Caco-2 (cell line): Measurements from ENCODE around the gene MSL1. TPM values are rescaled to one million over a fixed set of nuclear protein-coding genes. Genes with fewer than 3 reads are reported as not detected.

Experiments
- BruUV-seq: library from RNA; stranded (reverse); fragments of 400-500 nt; replicated peaks from 2 replicates; lab custom pipeline; 2021; lab: Mats Ljungman, UMichigan
- CTCF ChIA-PET: fragments of 300-600 bp; sonication (Branson Sonifier 250); formaldehyde crosslinking; loops from one replicate; lab custom pipeline; 2022; ENCODE audit warnings: antibody characterized with exemption; lab: Charles Lee
- POLR2A ChIA-PET: fragments of 300-600 bp; sonication (Branson Sonifier 250); formaldehyde crosslinking; loops from one replicate; lab custom pipeline; 2022; ENCODE audit warnings: antibody characterized with exemption; lab: Charles Lee
- DNase-seq, 2 experiments: peaks; one replicate each; pipeline versions ENCODE4 v3.0.0 to v3.0.0-alpha.2; 2020 to 2022
- H3K27me3 ChIP-seq: replicated peaks from 2 replicates; pipeline ENCODE4 v1.6.0; 2011; ENCODE audit warnings: low read length; ENCODE audit not compliant: control insufficient read depth, insufficient read depth
- H3K36me3 ChIP-seq: 2 replicates; pipeline ENCODE4 v1.5.1; 2011; ENCODE audit warnings: low read length; ENCODE audit not compliant: control insufficient read depth, insufficient read depth
- H3K4me1 ChIP-seq: fragments of 250-450 bp; sonication (Bioruptor Pico); 2 replicates; pipeline ENCODE4 v1.5.1; 2020; ENCODE audit warnings: mild to moderate bottlenecking
- H3K4me3 ChIP-seq: 2 replicates; pipeline ENCODE4 v1.5.1; 2011; ENCODE audit warnings: low read depth, mild to moderate bottlenecking, control low read depth, low read length
- H3K9me3 ChIP-seq: fragments of 250-450 bp; sonication (Bioruptor Pico); 2 replicates; pipeline ENCODE4 v1.5.1; 2020; ENCODE audit warnings: mild to moderate bottlenecking, moderate library complexity
- H3K27ac Mint-ChIP-seq: one replicate; pipeline ENCODE4 v1.8.0; 2022; ENCODE audit warnings: mixed read lengths; ENCODE audit not compliant: unreplicated experiment
- H3K27me3 Mint-ChIP-seq: one replicate; pipeline ENCODE4 v1.8.0; 2022; ENCODE audit warnings: mixed read lengths; ENCODE audit not compliant: insufficient read depth, unreplicated experiment
- H3K36me3 Mint-ChIP-seq: one replicate; pipeline ENCODE4 v1.8.0; 2022; ENCODE audit warnings: mild to moderate bottlenecking, mixed read lengths; ENCODE audit not compliant: insufficient read depth, unreplicated experiment
- H3K4me1 Mint-ChIP-seq: one replicate; pipeline ENCODE4 v1.8.0; 2022; ENCODE audit warnings: low read depth, mixed read lengths; ENCODE audit not compliant: unreplicated experiment
- H3K4me3 Mint-ChIP-seq: one replicate; pipeline ENCODE4 v1.8.0; 2022; ENCODE audit warnings: mild to moderate bottlenecking, moderate library complexity, mixed read lengths; ENCODE audit not compliant: unreplicated experiment
- H3K9me3 Mint-ChIP-seq: one replicate; pipeline ENCODE4 v1.8.0; 2022; ENCODE audit warnings: mixed read lengths; ENCODE audit not compliant: unreplicated experiment
- CTCF ChIP-seq, 2 experiments: fragments of 200-600 bp in 1 of 2; IDR thresholded peaks; 1 replicate in 1 of 2; 2 replicates in 1 of 2; pipeline versions ENCODE4 v1.5.1 to v1.8.0; 2011 to 2022; ENCODE audit warnings: antibody characterized with exemption in 1 of 2, control low read depth in 1 of 2, inconsistent platforms in 1 of 2, low read depth in 1 of 2, low read length in 1 of 2, mild to moderate bottlenecking in 1 of 2, moderate library complexity in 1 of 2; ENCODE audit not compliant: insufficient read depth in 1 of 2, severe bottlenecking in 1 of 2, unreplicated experiment in 1 of 2
- intact Hi-C: fragments of 100-400 bp; cut with micrococcal nuclease; formaldehyde crosslinking; loops from one replicate; pipeline ENCODE4 v1.10.0; 2022; ENCODE audit not compliant: unreplicated experiment
- total RNA-seq: library from RNA; stranded (reverse); gene quantifications from 2 replicates; pipeline ENCODE4 v1.2.3, GENCODE V29; 2022

The MSL1 gene
- total RNA-seq, 1 experiment from 2014 or later, result 82.6 TPM

- Histone ChIP-seq H3K4me3 (no peak overlapping the region), H3K4me1 (peaks cover 66% of the 10 kb centered on the region), H3K36me3 (no peaks in the 10 kb centered on the region), H3K27me3 (no peaks in the 10 kb centered on the region), H3K9me3 (no peaks in the 10 kb centered on the region)
- H3K27ac Mint-ChIP-seq, result peak overlapping the region; percentile 86
- POLR2A ChIA-PET, result interaction anchor here (0.6 to 5.2 kb wide), 4 partner anchors 9 to 82 kb away, joined by 3 to 166 read pairs (median 6); partner anchors contain the start of genes CASC3 and NR1D1
- no peak overlapping the region for H3K4me3 Mint-ChIP-seq
- TF ChIP-seq CTCF (IDR thresholded peaks at IDR 0.05; ENCODE audit: insufficient read depth in 1 of 2, low read depth in 1 of 2, low read length in 1 of 2, severe bottlenecking in 1 of 2, unreplicated experiment in 1 of 2), result no peak
- H3K9me3 Mint-ChIP-seq, result no peaks in the 10 kb centered on the region
- intact Hi-C loops, result no loop called here
- CTCF ChIA-PET, result interaction anchor here (0.6 to 5.9 kb wide), 12 partner anchors 7 to 97 kb away, joined by 3 to 136 read pairs (median 14); partner anchors contain the start of genes CASC3, MED24, NR1D1 and THRA
- no TSS peak for BruUV-seq
- peaks cover 20% of the 10 kb centered on the region for H3K36me3 Mint-ChIP-seq
- no peaks in the 10 kb centered on the region for H3K27me3 Mint-ChIP-seq
- H3K4me1 Mint-ChIP-seq, result peaks cover 57% of the 10 kb centered on the region
- DNase-seq, result no peak
Measured at GRCh38 chr17:40110026-40110845, 11.5 kb upstream of the MSL1 start.

GRCh38 chr17:40111221-40112128, 10.3 kb upstream of the MSL1 start:
- peak; percentile 95 to 97 for DNase-seq
- BruUV-seq, result no TSS peak
- Mint-ChIP-seq H3K36me3 (peaks cover 29% of the 10 kb centered on the region), H3K4me3 (peak overlapping the region; percentile 78), H3K4me1 (peaks cover 69% of the 10 kb centered on the region), H3K27ac (peak overlapping the region; percentile 86), H3K27me3 (no peaks in the 10 kb centered on the region), H3K9me3 (no peaks in the 10 kb centered on the region)
- H3K9me3 ChIP-seq, result no peaks in the 10 kb centered on the region
- ChIA-PET POLR2A (interaction anchor here (0.5 to 5.2 kb wide), 9 partner anchors 11 to 64 kb away, joined by 3 to 166 read pairs (median 4); partner anchors contain the start of genes CASC3 and NR1D1), CTCF (interaction anchor here (0.6 to 5.9 kb wide), 25 partner anchors 8 to 1470 kb away, joined by 3 to 136 read pairs (median 6); partner anchors contain the start of genes CASC3, CSF3, MED24 and NR1D1)
- H3K27me3 ChIP-seq, result no peaks in the 10 kb centered on the region
- H3K4me1 ChIP-seq, result peaks cover 72% of the 10 kb centered on the region
- intact Hi-C loops, result loop anchor here (1.0 to 2.0 kb wide), 6 partner anchors 10 to 98 kb away; partner anchors contain the start of gene RAPGEFL1
- H3K4me3 ChIP-seq, result peak overlapping the region; percentile 17; the same call in 1 of the 2 replicates
- peak; percentile 76 to 89 for TF ChIP-seq CTCF (IDR thresholded peaks at IDR 0.05; ENCODE audit: insufficient read depth in 1 of 2, low read depth in 1 of 2, low read length in 1 of 2, severe bottlenecking in 1 of 2, unreplicated experiment in 1 of 2)
- no peaks in the 10 kb centered on the region for H3K36me3 ChIP-seq
